ENCODE measurements around the gene IQSEC1. TPM values are rescaled to one million over a fixed set of nuclear protein-coding genes. Genes with fewer than 3 reads are reported as not detected.

Gene IQSEC1
- total and polyA plus RNA-seq, 9 of the 15 experiments (the other 6 are each of a cell fraction or from before 2014, with no cell fraction given), result 0.56 to 39.0 (median 6.8) TPM

DNA sequence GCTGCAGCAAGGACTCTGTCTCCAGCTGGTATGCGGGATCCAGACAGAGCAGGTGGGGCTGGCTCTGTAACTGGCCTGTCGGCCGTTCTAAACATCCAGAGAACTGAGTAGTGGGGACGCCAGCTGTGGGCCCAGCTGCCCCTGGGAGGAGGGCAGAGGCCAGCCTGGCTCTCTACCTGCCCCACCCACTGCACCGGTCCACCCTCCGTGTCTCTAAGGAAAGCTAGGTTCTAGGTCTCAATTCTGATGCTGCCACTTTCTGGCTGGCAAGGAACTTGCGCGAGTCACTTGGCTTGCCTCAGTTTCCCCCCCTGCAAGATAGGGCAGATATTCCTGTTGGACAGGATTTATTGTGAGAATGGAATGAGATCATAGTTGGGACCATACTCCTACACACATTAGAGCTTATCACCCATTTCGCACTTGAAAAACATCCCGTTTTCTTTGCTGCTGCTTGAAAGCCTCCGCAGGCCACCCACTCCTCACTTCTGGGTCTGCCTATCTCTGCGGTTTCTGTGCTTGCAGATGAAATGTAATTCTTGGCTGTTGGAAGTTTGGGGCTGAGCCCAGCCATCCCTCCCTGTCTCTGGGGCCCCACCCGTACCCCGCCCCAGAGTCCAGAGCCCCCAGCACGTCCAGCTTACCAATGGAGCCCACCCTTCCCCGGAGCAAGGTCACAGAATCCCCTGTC, 65.8 kb downstream of the IQSEC1 start (continued):
- TF ChIP-seq NELFE (IDR thresholded peaks at IDR 0.05; ENCODE audit: insufficient read depth, insufficient read length), result no peak
- TF ChIP-seq MECOM (CRISPR knock-in tag; IDR thresholded peaks at IDR 0.05), result no peak
- TF ChIP-seq NCOR1 (IDR thresholded peaks at IDR 0.05), result peak; percentile 87
- TF ChIP-seq GATA2 (CRISPR knock-in tag; IDR thresholded peaks at IDR 0.05), result peak; percentile 69
- TF ChIP-seq, protein P1, sequence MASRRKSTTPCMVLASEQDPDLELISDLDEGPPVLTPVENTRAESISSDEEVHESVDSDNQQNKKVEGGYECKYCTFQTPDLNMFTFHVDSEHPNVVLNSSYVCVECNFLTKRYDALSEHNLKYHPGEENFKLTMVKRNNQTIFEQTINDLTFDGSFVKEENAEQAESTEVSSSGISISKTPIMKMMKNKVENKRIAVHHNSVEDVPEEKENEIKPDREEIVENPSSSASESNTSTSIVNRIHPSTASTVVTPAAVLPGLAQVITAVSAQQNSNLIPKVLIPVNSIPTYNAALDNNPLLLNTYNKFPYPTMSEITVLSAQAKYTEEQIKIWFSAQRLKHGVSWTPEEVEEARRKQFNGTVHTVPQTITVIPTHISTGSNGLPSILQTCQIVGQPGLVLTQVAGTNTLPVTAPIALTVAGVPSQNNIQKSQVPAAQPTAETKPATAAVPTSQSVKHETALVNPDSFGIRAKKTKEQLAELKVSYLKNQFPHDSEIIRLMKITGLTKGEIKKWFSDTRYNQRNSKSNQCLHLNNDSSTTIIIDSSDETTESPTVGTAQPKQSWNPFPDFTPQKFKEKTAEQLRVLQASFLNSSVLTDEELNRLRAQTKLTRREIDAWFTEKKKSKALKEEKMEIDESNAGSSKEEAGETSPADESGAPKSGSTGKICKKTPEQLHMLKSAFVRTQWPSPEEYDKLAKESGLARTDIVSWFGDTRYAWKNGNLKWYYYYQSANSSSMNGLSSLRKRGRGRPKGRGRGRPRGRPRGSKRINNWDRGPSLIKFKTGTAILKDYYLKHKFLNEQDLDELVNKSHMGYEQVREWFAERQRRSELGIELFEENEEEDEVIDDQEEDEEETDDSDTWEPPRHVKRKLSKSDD (conservative IDR thresholded peaks at IDR 0.05; ENCODE audit: low read length), result no peak
- TF ChIP-seq CREBBP (IDR thresholded peaks at IDR 0.05; ENCODE audit: low read depth, low read length), result no peak
- TF ChIP-seq, protein P2, sequence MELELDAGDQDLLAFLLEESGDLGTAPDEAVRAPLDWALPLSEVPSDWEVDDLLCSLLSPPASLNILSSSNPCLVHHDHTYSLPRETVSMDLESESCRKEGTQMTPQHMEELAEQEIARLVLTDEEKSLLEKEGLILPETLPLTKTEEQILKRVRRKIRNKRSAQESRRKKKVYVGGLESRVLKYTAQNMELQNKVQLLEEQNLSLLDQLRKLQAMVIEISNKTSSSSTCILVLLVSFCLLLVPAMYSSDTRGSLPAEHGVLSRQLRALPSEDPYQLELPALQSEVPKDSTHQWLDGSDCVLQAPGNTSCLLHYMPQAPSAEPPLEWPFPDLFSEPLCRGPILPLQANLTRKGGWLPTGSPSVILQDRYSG (tag; conservative IDR thresholded peaks at IDR 0.05; ENCODE audit: low read depth), result no peak
- TF ChIP-seq, protein P3, sequence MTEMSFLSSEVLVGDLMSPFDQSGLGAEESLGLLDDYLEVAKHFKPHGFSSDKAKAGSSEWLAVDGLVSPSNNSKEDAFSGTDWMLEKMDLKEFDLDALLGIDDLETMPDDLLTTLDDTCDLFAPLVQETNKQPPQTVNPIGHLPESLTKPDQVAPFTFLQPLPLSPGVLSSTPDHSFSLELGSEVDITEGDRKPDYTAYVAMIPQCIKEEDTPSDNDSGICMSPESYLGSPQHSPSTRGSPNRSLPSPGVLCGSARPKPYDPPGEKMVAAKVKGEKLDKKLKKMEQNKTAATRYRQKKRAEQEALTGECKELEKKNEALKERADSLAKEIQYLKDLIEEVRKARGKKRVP (CRISPR knock-in tag; IDR thresholded peaks at IDR 0.05), result no peak
- TF ChIP-seq CCAR2 (IDR thresholded peaks at IDR 0.05; ENCODE audit: low read depth, low read length), result no peak
- TF ChIP-seq, protein P4, sequence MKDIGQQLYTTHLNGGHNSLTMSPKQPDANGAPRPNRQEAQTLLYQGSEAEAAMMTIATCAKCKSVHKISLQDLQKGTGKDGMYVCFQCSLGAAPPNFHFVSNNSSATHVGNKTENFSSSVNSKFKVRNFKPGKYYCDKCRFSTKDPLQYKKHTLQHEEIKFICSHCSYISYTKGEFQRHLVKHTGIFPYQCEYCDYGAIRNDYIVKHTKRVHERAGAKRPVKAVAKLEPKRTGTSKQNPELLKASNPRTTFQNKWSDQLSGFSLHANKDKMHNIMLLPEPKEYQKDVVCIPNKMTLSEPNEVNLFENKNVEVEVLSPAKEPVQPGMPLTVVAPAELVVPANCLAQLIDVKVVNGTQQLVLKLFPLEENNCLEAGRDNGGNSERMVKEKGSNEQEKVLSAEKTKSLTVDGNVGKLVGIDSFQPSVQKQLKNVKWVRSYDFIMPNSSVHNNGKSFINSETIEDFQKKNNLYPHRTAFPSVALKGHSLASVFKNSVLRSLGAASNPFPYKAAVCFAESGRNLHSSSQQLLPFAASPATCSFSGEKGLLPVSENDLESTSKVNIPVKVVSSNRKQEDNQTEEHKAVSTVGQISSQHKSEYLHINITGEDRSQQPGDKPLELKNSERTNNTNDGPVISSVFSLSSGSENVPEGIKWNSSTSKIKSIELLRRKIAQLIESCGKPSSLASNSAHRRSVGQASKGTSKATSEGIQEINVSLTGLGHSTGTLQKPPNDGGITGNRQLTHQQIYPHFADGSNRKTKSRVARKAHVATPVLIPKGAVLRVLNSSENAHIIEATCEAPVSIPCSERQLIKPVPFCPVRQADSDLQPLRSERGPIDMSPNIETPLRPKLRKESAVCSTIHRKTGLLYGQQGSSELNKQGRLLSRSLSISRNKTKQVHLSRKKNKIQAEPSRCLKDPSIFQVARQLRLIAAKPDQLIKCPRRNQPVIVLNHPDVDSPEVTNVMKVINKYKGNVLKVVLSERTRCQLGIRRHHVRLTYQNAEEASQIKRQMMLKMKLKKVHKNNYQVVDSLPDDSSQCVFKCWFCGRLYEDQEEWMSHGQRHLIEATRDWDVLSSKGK (CRISPR knock-in tag; IDR thresholded peaks at IDR 0.05), result no peak
- no peak for TF ChIP-seq ZNF41 (CRISPR knock-in tag; conservative IDR thresholded peaks at IDR 0.05)
- TF ChIP-seq, protein P5, sequence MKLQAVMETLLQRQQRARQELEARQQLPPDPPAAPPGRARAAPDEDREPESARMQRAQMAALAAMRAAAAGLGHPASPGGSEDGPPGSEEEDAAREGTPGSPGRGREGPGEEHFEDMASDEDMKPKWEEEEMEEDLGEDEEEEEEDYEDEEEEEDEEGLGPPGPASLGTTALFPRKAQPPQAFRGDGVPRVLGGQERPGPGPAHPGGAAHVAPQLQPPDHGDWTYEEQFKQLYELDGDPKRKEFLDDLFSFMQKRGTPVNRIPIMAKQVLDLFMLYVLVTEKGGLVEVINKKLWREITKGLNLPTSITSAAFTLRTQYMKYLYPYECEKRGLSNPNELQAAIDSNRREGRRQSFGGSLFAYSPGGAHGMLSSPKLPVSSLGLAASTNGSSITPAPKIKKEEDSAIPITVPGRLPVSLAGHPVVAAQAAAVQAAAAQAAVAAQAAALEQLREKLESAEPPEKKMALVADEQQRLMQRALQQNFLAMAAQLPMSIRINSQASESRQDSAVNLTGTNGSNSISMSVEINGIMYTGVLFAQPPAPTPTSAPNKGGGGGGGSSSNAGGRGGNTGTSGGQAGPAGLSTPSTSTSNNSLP (IDR thresholded peaks at IDR 0.05; ENCODE audit: borderline replicate concordance, low read depth, low read length), result peak; percentile 66; the same call in 1 of the 2 replicates
- no peak for TF ChIP-seq TAF7 (tag; IDR thresholded peaks at IDR 0.05)
- no peak for TF ChIP-seq ZFP36 (IDR thresholded peaks at IDR 0.05; ENCODE audit: low read depth, low read length, partially characterized antibody)
- no peak for TF ChIP-seq KDM2B (CRISPR knock-in tag; IDR thresholded peaks at IDR 0.05)
- peak; percentile 93 for TF ChIP-seq SMARCE1 (IDR thresholded peaks at IDR 0.05)
- TF ChIP-seq, protein P6, sequence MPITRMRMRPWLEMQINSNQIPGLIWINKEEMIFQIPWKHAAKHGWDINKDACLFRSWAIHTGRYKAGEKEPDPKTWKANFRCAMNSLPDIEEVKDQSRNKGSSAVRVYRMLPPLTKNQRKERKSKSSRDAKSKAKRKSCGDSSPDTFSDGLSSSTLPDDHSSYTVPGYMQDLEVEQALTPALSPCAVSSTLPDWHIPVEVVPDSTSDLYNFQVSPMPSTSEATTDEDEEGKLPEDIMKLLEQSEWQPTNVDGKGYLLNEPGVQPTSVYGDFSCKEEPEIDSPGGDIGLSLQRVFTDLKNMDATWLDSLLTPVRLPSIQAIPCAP (CRISPR knock-in tag; IDR thresholded peaks at IDR 0.05; ENCODE audit: borderline replicate concordance), result no peak
